Esophagus muscularis mucosa (tissue), 3 donors: ENCODE results near the gene ACTN4.

ENCODE experiments used
- POLR2A ChIP-seq: fragments of 450-650 bp; IDR thresholded peaks from one replicate; pipeline ENCODE4 v1.6.1; 2017; ENCODE audit warnings: antibody characterized with exemption, moderate library complexity, mild to moderate bottlenecking, low read depth
- POLR2AphosphoS5 ChIP-seq, 2 donors: sonication (generic); formaldehyde crosslinking; IDR thresholded peaks; one replicate each; pipeline ENCODE4 v1.6.1; 2017; ENCODE audit warnings: antibody characterized with exemption in 2 of 2
- TF ChIP-seq, protein P1 (sequence below), 3 experiments: fragments of 200-600 bp in 2 of 3; fragments of 450-650 bp in 1 of 3; sonication (generic) in 2 of 3; IDR thresholded peaks; one replicate each; pipeline ENCODE4 v1.5.1; 2017 to 2019; ENCODE audit warnings: antibody characterized with exemption in 3 of 3, mild to moderate bottlenecking in 2 of 3, moderate library complexity in 1 of 3

GRCh38 chr19:38695317-38695683, 47.9 kb downstream of the ACTN4 start:
- TF ChIP-seq POLR2AphosphoS5 (IDR thresholded peaks at IDR 0.05) (no peak), POLR2A (no peak)
- TF ChIP-seq, protein P1, sequence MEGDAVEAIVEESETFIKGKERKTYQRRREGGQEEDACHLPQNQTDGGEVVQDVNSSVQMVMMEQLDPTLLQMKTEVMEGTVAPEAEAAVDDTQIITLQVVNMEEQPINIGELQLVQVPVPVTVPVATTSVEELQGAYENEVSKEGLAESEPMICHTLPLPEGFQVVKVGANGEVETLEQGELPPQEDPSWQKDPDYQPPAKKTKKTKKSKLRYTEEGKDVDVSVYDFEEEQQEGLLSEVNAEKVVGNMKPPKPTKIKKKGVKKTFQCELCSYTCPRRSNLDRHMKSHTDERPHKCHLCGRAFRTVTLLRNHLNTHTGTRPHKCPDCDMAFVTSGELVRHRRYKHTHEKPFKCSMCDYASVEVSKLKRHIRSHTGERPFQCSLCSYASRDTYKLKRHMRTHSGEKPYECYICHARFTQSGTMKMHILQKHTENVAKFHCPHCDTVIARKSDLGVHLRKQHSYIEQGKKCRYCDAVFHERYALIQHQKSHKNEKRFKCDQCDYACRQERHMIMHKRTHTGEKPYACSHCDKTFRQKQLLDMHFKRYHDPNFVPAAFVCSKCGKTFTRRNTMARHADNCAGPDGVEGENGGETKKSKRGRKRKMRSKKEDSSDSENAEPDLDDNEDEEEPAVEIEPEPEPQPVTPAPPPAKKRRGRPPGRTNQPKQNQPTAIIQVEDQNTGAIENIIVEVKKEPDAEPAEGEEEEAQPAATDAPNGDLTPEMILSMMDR (IDR thresholded peaks at IDR 0.05) = no peak
